ENCODE results near the gene SOX30.
"Not testable (repeated sequence)": the region's sequence is repeated elsewhere in the genome, so short reads cannot be mapped to it uniquely, and the experiment has no call there.

SOX30 gene

DNA sequence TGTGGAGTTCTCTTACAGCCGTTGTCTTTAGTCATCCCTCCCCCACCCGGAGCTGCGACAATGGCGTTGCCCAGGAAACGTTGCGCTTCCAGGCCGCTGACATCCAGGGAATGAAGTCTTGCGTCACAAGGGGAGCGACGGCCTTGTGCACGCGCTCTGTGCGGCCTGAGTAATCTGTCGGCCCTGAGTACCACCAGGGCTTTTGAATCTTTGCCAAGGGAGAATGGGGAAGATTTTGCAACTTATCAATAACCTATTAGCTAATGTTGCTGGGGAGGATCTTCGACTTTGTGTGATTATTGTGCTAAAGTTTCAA, at the start of gene SOX30:
SOX30 (minus strand) TSS at position 62 of the 316 bp plus-strand sequence. CDS start 360 bp downstream, outside the sequence.
- no peak for DNase-seq

DNA sequence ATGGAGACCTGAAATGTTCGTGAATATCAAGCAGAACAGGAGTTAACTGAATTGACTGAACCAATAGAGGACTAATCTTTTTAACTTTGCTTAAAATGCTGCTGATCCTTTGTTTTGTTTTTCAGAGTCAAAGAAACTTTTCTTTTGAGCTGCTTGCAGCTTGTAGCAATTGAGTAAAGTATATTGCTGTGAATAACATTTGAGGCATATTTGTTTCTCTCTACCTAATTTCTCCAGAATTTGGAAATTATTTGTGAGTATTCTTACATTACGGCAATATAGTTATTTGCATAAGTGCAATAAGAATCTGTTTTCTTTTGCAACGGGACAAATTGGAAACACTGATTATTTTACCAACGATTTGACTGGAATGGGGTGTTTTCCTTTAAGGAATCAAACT, 46.4 kb upstream of the SOX30 start:
- not testable (repeated sequence) for DNase-seq

GRCh38 chr5:157696154-157696553, 43.9 kb upstream of the SOX30 start:
- DNase-seq: not testable (repeated sequence)

GRCh38 chr5:157693816-157694215, 41.6 kb upstream of the SOX30 start:
- DNase-seq: not testable (repeated sequence)

GRCh38 chr5:157690690-157691433, 38.6 kb upstream of the SOX30 start:
- DNase-seq: no peak

DNA sequence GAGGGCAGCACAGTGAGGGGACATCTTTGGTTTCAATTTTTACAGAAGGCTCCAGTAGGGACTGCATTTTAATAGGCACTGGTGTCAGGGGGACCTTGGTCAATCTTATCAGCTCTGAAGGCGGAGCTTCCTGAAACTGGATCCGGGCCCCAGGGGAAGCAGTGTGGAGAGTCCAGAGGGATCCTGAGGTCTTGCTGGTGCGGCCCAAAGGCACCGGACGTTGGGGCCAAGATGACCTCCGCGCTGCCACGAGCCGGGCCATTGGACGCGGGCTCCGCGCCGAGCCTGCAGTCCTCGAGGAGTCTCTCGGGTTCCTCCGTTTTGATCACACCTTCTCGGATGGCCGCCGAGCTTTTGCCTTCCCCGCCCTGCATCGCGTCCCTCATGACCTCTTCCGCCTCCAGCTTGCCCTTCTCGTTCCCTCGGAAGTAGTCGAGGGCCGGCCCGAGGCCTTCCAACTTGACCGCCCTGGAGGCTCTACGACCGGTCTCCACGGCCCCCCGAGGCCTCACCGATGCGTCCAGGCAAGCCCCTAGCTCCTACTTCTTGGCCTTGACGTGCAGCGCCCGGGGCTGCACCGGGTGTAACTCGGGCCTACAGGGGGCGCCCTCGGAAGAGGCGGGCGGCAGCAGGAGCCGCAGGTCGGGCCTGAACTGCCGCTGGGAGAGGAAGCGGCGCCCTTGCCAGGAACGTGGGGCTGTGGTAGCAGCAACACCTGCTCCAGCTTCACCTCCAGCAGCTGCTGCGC, 37.9 kb upstream of the SOX30 start:
- DNase-seq: peak; percentile 36

DNA sequence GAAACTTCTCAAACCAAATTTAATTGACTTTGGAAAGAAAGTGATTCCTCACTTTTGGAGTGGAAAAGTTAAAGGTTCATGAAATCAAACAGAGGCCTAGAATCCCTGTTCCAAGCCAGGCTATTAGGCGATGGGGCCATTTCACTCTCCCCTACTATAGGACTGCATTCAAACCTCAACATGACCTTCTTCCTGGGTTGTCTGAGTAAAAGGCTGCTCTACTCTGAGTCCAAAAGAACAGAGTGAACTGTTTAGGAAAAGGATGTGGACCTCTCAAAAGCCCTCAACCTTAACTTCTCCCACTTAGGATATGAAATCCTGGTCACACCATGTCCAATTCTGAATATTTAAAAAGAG, 34.9 kb upstream of the SOX30 start:
- DNase-seq: no peak

DNA sequence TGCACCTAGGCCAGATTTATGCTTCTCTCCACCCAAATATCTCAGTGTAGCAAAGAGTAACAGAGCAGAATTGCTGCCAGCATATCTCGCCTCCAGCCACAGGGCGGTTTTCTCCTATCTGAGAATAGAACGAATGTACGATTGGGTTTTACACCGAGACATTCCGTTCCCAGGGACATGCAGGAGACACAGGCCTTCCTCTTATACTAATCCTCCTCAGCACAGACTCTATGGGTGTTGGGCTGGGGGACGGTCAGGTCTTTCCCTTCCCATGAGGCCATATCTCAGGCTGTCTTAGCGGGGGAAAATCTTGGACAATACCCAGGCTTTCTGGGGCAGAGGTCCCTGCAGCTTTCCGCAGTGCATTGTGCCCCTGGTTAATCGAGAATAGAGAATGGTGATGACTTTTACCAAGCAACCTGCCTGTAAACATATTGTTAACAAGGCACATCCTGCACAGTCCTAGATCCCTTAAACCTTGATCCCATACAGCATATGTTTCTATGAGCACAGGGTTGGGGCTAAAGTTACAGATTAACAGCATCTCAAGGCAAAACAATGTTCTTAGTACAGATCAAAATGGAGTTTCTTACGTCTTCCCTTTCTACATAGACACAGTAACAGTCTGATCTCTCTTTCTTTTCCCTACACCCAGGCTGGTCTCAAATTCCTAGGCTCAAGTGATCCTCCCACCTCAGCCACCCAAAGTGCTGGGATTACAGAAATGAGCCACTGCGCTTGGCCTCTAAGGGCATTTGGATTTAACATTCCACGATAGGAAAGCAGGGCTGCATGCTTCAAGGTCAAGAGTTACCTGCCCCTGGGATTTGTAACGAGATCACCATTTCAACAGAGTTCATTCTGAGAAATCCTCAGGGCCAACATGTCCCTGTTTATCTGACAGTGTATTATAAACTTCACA, 34.3 kb upstream of the SOX30 start:
- not testable (repeated sequence) for DNase-seq

DNA sequence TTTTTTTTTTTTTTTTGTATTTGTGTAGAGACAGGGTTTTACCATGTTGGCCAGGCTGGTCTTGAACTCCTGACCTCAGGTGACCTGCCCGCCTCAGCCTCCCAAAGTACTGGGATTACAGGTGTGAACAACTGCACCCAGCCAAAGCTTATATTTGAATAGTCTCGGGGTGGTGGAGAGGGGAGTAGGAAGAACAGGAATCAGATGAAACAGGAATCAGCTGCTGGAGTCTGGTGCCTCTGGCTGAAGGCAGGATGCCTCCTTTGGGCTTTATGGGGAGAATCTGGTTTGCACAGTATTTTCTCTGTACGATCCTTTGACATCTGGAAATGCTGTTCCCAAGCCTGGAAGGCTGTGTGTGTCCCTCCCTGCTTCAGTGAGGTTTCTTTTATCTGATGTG, 30.0 kb upstream of the SOX30 start:
- no peak for DNase-seq

- DNase-seq: no peak
Observed at GRCh38 chr5:157681048-157681447, 28.8 kb upstream of the SOX30 start.

DNA sequence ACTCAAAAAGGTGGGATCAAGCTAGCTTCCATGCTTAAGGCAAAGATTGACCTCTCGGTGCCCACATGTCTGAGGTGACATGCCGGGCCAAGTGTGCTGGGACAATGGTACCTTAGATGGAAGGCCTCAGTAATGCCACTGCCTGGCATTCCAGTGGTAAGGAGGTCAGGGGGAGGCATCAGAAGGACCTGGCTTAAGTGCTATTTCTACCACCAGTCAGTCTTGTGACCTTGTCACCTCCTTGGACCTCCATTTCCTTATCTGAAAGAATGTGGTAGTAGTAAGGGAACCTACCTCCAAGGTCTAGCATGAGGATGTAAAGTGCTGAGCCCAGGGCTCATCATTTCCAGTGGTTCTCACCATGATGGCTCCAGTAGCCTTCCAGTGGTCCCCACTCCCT, 28.0 kb upstream of the SOX30 start:
- DNase-seq: no peak

DNA sequence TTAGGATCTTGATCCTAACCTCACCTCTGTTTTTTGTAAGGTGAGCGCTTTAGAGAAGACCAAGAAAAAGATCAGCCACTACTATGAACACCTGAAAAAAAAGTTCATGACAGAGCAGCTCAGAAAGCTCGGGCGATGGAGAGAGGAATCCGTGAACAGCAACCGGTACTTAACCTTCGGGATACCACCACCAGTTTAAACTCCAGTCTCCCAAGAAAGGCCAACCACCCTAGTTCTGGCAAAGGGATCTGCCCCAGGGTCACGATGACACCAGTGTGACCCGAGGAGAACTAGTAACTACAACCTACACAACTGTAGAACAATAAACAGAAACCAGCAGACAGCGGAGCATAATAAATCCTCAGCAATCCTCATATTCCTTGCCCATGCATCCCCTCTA, 27.6 kb upstream of the SOX30 start:
- no peak for DNase-seq

DNA sequence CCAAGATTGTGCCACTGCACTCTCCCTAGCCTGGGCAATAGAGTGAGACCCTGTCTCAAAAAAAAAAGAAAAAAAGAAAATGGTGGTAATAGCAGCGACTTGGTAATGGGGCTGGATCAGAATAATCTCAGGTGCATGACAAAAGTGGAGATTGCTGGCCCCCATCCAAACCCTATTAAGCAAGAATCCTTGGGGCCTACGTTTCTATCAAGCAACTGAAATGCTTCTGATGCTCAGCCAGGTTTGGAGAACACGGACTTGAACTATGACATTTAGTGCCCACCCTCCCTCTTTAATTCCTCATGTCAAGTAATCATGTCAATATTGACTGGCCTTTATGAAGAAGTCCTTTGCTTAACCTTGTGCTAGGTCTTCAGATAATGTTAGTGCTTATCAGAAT, 25.7 kb upstream of the SOX30 start:
- no peak for DNase-seq

DNA sequence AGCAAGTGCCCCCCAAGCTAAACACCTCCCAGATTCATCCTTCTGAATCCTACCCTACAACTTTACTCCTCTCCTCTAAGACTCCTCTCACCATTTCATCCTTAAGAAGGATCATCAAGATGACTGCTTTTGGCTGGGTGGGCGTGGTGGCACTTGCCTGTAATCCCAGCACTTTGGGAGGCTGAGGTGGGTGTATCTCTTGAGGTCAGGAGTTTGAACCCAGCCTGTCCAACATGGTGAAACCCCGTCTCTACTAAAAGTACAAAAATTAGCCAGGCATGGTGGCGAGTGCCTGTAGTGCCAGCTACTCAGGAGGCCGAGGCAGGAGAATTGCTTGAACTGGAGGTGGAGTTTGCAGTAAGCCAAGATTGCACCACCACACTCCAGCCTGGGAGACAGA, 22.1 kb upstream of the SOX30 start:
- DNase-seq: not testable (repeated sequence)

- DNase-seq: no peak
Observed at GRCh38 chr5:157672976-157673375, 20.7 kb upstream of the SOX30 start.

GRCh38 chr5:157671592-157672330, 19.5 kb upstream of the SOX30 start:
- DNase-seq: no peak

- peak; percentile 38 for DNase-seq
Observed at GRCh38 chr5:157670662-157671591, 18.7 kb upstream of the SOX30 start, which contains the start of gene C5orf52. Gene C5orf52 (plus strand): TSS chr5:157671533. CDS start chr5:157671615, 82 bp downstream.

- DNase-seq: no peak
Observed at GRCh38 chr5:157669701-157670097, 17.5 kb upstream of the SOX30 start.

- DNase-seq: no peak
Observed at GRCh38 chr5:157668356-157668755, 16.1 kb upstream of the SOX30 start.

DNA sequence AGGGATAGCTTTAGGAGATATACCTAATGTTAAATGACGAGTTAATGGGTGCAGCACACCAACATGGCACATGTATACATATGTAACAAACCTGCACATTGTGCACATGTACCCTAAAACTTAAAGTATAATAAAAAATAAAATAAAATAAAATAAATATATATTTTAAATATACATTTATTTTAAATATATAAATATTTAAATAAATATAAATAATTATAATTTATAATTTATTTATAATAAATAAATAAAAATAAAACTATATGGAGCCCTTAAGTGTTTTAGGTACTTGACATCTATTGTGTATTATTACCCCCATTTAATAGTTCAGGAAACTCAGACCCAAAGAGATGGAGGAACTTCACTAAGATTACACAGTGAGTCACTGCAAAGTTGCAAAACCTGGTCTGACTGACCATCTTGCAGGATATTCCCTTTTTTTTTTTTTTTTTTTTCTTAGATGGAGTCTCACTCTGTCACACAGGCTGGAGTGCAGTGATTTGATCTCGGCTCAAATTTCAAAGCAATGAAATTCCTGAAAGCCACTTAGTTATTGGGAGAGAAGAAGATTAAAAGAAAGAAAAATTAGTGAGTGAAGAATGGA, 13.3 kb upstream of the SOX30 start:
- DNase-seq: no peak

Measured in activated CD4-positive, CD25-positive, alpha-beta regulatory T cell treated with anti-CD3 and anti-CD28 coated beads, Interleukin-2, amount 50 U/mL, for 72 hours (primary cell).